Measurements from ENCODE around the gene ADARB2.

DNA sequence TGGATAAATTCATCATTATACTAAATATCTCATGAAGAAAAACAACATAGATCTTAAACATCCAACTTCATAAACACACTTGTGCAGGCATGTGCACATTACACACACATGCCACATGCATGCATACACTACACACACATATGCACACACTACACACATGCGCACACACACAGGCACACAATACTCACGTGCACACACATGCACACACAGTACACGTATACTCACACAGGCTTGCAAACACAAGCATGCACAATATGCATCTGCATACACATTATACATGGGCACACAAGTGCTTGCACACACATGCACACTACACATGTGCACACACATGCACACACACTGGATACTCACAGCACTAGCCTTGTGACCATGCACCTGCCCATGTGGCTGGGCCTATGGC is 105.2 kb downstream of the ADARB2 start:
- TF ChIP-seq, protein P1, sequence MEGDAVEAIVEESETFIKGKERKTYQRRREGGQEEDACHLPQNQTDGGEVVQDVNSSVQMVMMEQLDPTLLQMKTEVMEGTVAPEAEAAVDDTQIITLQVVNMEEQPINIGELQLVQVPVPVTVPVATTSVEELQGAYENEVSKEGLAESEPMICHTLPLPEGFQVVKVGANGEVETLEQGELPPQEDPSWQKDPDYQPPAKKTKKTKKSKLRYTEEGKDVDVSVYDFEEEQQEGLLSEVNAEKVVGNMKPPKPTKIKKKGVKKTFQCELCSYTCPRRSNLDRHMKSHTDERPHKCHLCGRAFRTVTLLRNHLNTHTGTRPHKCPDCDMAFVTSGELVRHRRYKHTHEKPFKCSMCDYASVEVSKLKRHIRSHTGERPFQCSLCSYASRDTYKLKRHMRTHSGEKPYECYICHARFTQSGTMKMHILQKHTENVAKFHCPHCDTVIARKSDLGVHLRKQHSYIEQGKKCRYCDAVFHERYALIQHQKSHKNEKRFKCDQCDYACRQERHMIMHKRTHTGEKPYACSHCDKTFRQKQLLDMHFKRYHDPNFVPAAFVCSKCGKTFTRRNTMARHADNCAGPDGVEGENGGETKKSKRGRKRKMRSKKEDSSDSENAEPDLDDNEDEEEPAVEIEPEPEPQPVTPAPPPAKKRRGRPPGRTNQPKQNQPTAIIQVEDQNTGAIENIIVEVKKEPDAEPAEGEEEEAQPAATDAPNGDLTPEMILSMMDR (IDR thresholded peaks at IDR 0.05): no peak
- TF ChIP-seq EP300 (IDR thresholded peaks at IDR 0.05): no peak

Data from esophagus muscularis mucosa (tissue), 3 donors.